Common myeloid progenitor, CD34-positive (primary cell): ENCODE data around the gene S100A1.

ENCODE experiments used
- CTCF ChIA-PET: fragments of 350-600 bp; sonication (Branson Sonifier 250); formaldehyde crosslinking; loops from one replicate; lab custom pipeline; 2021; ENCODE audit warnings: antibody characterized with exemption; lab: Charles Lee
- POLR2A ChIA-PET: fragments of 350-600 bp; sonication (Branson Sonifier 250); formaldehyde crosslinking; loops from one replicate; lab custom pipeline; 2021; ENCODE audit warnings: antibody characterized with exemption; lab: Charles Lee
- DNase-seq, 3 donors: peaks; one replicate each; pipeline versions ENCODE4 v3.0.0 to v3.0.0-alpha.2; 2013
- H3K27ac ChIP-seq, 2 experiments: 1 replicate in 1 of 2; 2 replicates in 1 of 2; pipeline ENCODE4 v1.7.0; 2013; ENCODE audit warnings: inconsistent platforms in 2 of 2, low read length in 2 of 2, mild to moderate bottlenecking in 2 of 2, low read depth in 1 of 2, moderate library complexity in 1 of 2; ENCODE audit not compliant: severe bottlenecking in 2 of 2, insufficient read depth in 1 of 2, poor library complexity in 1 of 2
- H3K27me3 ChIP-seq, 5 experiments: replicated peaks in 2 of 5; 1 replicate in 3 of 5; 2 replicates in 2 of 5; pipeline versions ENCODE4 v1.6.1 to v1.7.0; 2013; ENCODE audit warnings: low read length in 4 of 5, mild to moderate bottlenecking in 2 of 5, moderate library complexity in 2 of 5, inconsistent platforms in 1 of 5; ENCODE audit not compliant: insufficient read depth in 5 of 5, control insufficient read depth in 4 of 5
- H3K36me3 ChIP-seq, 4 experiments: 1 replicate in 2 of 4; 2 replicates in 2 of 4; pipeline versions ENCODE4 v1.6.1 to v1.7.0; 2013; ENCODE audit warnings: low read length in 3 of 4, control low read depth in 1 of 4, mild to moderate bottlenecking in 1 of 4; ENCODE audit not compliant: control insufficient read depth in 4 of 4, insufficient read depth in 4 of 4
- H3K4me1 ChIP-seq, 4 experiments: 1 replicate in 3 of 4; 2 replicates in 1 of 4; pipeline versions ENCODE4 v1.6.1 to v1.7.1; 2013; ENCODE audit warnings: low read length in 3 of 4, mild to moderate bottlenecking in 3 of 4, control low read depth in 1 of 4, inconsistent platforms in 1 of 4, moderate library complexity in 1 of 4; ENCODE audit not compliant: control insufficient read depth in 4 of 4, insufficient read depth in 4 of 4; ENCODE audit errors: control extremely low read depth in 1 of 4
- H3K4me3 ChIP-seq, 7 experiments: 1 replicate in 4 of 7; 2 replicates in 3 of 7; pipeline versions ENCODE4 v1.5.1 to v1.7.0; 2013; ENCODE audit warnings: mild to moderate bottlenecking in 7 of 7, low read length in 6 of 7, moderate library complexity in 6 of 7, inconsistent platforms in 2 of 7, low read depth in 2 of 7, control low read depth in 1 of 7; ENCODE audit not compliant: insufficient read depth in 4 of 7, control insufficient read depth in 1 of 7; ENCODE audit errors: extremely low read depth in 1 of 7
- H3K9me3 ChIP-seq, 5 experiments: 1 replicate in 4 of 5; 2 replicates in 1 of 5; pipeline versions ENCODE4 v1.6.1 to v1.7.1; 2013; ENCODE audit warnings: low read length in 4 of 5, mild to moderate bottlenecking in 2 of 5, inconsistent platforms in 1 of 5, low read depth in 1 of 5, moderate library complexity in 1 of 5; ENCODE audit not compliant: control insufficient read depth in 4 of 5, insufficient read depth in 2 of 5; ENCODE audit errors: control extremely low read depth in 1 of 5
- WGBS: methylation state at CpG from one replicate; pipeline ENCODE4 v1.1.5; 2013; ENCODE audit not compliant: insufficient coverage; 5-methylcytosine and 5-hydroxymethylcytosine counted together

Gene S100A1

DNA sequence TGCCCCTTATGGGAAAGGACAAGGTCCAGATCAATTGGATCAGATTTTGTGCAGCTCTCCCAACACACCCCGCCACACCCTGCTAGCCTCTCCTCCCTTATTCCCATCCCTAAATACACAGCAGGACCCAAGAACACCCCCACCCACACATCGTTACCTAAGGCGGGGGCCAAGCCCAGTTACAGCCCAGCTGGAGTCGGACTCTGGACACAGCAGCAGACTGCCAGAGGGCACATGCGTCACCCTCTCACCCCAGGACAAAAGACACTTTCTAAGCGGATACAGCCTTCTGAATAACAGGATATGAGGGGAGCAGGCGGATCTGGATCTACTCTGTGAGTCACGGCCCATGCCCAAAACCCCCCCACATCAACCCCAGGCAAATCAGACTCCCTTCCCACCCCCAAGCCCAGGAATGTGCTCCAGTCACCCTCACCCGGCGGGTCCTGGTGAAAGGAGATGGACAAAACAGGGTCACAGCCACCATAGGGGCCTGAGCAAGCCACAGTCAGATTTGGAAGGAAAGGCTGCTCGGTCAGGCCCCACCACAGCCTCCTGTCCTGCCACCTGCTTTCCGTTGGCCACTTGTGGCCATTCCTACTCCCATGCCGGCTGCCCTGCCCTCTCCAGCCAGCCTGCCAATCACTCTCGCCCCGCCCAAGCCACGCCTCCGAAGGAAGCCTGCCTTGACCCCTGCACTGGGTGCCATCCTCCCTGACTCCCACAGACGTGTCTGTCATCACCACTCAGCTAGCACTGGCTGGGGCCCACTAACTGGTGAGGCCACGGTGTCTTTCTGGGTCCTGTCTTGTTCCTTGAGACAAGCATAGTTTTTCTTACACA lies 19.3 kb upstream of the S100A1 start:
- DNase-seq, result no peak
- POLR2A ChIA-PET, result no interaction called here
- 97% methylated on average over 16 of the region's 19 CpGs for WGBS
- H3K9me3 ChIP-seq, result no peaks in the 10 kb centered on the region
- H3K27me3 ChIP-seq, result no peaks in the 10 kb centered on the region
- H3K4me3 ChIP-seq, result no peak overlapping the region
- peaks cover 0 to 24% (median 15%) of the 10 kb centered on the region in 4 experiments for H3K4me1 ChIP-seq
- no peaks in the 10 kb centered on the region for H3K36me3 ChIP-seq
- no peak overlapping the region for H3K27ac ChIP-seq
- CTCF ChIA-PET, result interaction anchor here (1.1 to 4.9 kb wide), 3 partner anchors 8 to 76 kb away, joined by 3 to 30 read pairs (median 6); partner anchors contain the start of gene S100A14

DNA sequence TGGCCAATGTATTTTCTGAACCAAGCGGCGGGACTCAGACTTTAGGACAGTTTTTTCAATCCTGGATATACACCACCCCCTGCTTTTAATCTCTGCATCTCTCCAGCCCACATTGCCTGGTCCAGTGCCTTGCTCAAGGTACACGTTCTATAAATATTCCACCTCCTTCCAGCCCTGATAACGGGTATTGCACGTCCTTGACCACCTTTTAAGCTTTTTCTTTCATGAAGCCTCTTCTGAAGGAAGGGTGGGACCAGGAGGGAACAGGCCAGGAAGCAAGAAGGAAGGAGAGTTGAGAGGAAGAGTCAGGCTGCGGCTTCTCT lies 18.7 kb upstream of the S100A1 start:
- H3K4me1 ChIP-seq, result peaks cover 0 to 24% (median 15%) of the 10 kb centered on the region in 4 experiments
- ChIA-PET POLR2A (no interaction called here), CTCF (interaction anchor here (1.1 to 4.9 kb wide), 4 partner anchors 8 to 114 kb away, joined by 3 to 30 read pairs (median 4); partner anchors contain the start of gene S100A14)
- H3K36me3 ChIP-seq, result no peaks in the 10 kb centered on the region
- 86% methylated on average over 3 of the region's 6 CpGs for WGBS
- DNase-seq, result no peak
- no peaks in the 10 kb centered on the region for H3K27me3 ChIP-seq
- no peak overlapping the region for H3K27ac ChIP-seq
- no peak overlapping the region for H3K4me3 ChIP-seq
- no peaks in the 10 kb centered on the region for H3K9me3 ChIP-seq

DNA sequence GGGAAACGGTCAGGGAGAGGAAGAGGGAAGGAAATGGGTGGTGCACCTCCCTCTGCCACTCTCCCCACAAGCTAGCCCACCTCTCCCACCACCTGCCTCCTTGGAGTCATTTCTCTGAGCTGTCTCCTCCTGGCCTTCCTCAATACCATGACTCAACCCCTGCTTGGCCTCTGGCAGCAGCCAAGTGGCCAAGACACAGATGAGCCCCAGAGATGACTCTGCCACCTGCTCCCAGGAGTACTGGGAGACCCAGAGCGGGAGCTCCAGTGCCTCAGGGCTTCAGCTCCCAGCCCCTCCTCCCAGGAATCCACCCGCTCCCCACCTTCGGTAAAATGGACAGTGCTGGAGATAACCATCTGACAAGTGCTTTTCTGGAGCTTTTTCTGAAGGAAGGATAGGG lies 17.9 kb upstream of the S100A1 start:
- ChIA-PET POLR2A (no interaction called here), CTCF (interaction anchor here (0.9 to 21.2 kb wide), 6 partner anchors 7 to 138 kb away, joined by 3 to 262 read pairs (median 4); partner anchors contain the start of gene S100A14)
- Histone ChIP-seq H3K27ac (no peak overlapping the region), H3K9me3 (no peaks in the 10 kb centered on the region), H3K4me3 (no peak overlapping the region), H3K27me3 (no peaks in the 10 kb centered on the region), H3K36me3 (no peaks in the 10 kb centered on the region), H3K4me1 (peaks cover 0 to 24% (median 15%) of the 10 kb centered on the region in 4 experiments)
- 40% methylated on average over 1 of the region's 4 CpGs for WGBS
- peak in 2 of 3 donors; percentile 25 to 34 for DNase-seq

DNA sequence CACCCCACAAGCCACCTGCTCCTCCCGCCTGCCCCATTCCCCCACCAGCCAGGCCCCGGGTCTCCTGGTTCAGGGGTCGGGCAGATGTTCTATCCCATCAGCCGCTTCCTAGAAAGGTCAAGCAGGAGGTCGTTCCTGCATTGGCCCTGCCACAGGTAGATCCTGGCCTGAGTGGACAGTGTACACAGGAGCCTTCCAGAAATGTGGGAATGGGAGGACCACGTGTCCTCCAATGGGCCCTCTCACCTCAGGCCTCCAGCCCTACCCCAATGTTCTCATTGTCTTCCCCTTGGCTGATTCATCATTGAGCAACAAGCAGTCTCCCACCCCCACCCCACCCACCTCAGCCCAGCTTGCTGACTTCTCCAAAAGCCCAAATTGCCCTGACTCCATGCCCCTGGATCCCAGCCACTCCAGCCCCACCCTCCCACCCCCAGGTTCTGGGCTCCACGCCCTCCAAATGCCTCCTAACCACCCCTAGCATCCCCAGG lies 17.4 kb upstream of the S100A1 start:
- no peak overlapping the region for H3K4me3 ChIP-seq
- CTCF ChIA-PET, result interaction anchor here (0.9 to 21.2 kb wide), 4 partner anchors 17 to 137 kb away, joined by 3 to 262 read pairs (median 58); partner anchors contain the start of genes S100A1 and S100A13

DNA sequence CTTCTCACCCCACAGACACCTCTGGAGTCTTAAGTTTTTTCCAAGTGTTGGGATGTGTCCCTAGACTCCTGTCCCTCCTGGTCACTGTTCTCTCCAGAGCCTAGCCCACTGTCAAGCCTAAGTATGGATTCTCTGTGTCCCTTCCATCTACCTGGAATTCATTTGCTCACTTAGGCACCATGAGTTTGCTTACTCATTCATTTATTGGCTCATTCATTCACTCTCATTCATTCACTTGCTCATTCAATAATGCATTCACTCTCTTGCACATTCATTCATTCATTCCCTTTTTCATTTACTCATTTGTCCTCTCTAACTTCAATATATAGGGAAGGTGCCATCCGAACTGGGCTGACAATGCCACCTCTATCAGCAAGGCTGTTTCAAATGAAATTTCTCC lies 16.9 kb upstream of the S100A1 start:
- CTCF ChIA-PET, result interaction anchor here (9.0 to 21.2 kb wide), 2 partner anchors 17 to 40 kb away, joined by 112 to 262 read pairs; partner anchors contain the start of genes S100A1 and S100A13
- peaks cover 0 to 24% (median 15%) of the 10 kb centered on the region in 4 experiments for H3K4me1 ChIP-seq
- no peaks in the 10 kb centered on the region for H3K36me3 ChIP-seq
- no peaks in the 10 kb centered on the region for H3K27me3 ChIP-seq
- DNase-seq, result no peak
- POLR2A ChIA-PET, result no interaction called here
- 100% methylated on average over 1 of the region's 1 CpG for WGBS
- no peak overlapping the region for H3K4me3 ChIP-seq
- H3K27ac ChIP-seq, result no peak overlapping the region
- no peaks in the 10 kb centered on the region for H3K9me3 ChIP-seq

More for the DNA sequence above, 17.4 kb upstream of the S100A1 start:
- Histone ChIP-seq H3K4me1 (peaks cover 0 to 24% (median 15%) of the 10 kb centered on the region in 4 experiments), H3K27me3 (no peaks in the 10 kb centered on the region), H3K9me3 (no peaks in the 10 kb centered on the region), H3K27ac (no peak overlapping the region), H3K36me3 (no peaks in the 10 kb centered on the region)
- POLR2A ChIA-PET, result no interaction called here
- WGBS, result 83% methylated on average over 5 of the region's 7 CpGs
- DNase-seq, result no peak

DNA sequence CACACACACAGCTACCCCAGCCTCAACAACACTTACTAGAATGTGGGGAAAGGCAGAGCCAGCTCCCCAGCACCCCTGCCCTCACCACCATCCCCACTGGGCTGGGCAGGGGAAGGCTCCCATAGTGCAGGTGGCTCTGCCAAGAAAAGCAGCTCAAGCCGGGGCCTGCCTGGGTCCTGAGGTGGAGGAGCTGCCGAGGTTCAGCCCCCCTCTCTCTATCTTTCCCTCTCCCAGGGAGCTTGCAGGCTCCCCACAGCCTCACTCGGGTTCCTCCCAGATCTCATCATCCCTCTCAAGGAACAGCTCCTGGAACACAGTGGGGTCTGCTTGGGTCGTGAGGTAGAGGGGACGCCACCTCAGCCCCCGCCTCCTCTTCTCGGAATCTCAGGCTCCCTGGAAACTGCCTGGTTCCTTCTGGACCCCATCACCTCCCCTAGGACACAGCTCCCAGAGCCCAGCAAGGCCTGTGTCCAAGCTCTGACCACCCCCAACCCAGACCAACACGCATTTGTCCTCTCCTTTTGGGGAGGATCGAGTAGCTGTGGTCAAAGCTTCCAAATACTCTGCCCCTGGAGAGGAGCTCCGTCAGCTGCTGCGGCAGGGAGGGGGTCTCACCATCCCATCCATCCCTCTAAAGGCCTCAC lies 16.0 kb upstream of the S100A1 start:
- POLR2A ChIA-PET, result interaction anchor here (0.6 kb wide), 1 partner anchor 280 kb away, joined by 4 read pairs; no protein-coding TSS in a partner anchor
- CTCF ChIA-PET, result interaction anchor here (9.0 to 21.2 kb wide), 3 partner anchors 14 to 41 kb away, joined by 100 to 262 read pairs (median 112); partner anchors contain the start of genes S100A1 and S100A13
- no peak for DNase-seq
- Histone ChIP-seq H3K9me3 (no peaks in the 10 kb centered on the region), H3K27me3 (no peaks in the 10 kb centered on the region), H3K4me3 (no peak overlapping the region), H3K36me3 (no peaks in the 10 kb centered on the region), H3K27ac (no peak overlapping the region), H3K4me1 (peaks cover 0 to 24% (median 15%) of the 10 kb centered on the region in 4 experiments)
- 100% methylated on average over 5 of the region's 11 CpGs for WGBS
